GM12865 (cell line): ENCODE measurements around the gene CABCOCO1.

Experiments used
- DNase-seq: peaks from one replicate; pipeline ENCODE4 v3.0.0; 2010; ENCODE audit warnings: low read depth
- H3K4me3 ChIP-seq: 2 replicates; pipeline ENCODE4 v1.5.1; 2011; ENCODE audit warnings: mild to moderate bottlenecking, low read depth, low read length, control low read depth
- TF ChIP-seq, protein P1 (sequence below): IDR thresholded peaks from 2 replicates; pipeline ENCODE4 v1.5.1; 2011; ENCODE audit warnings: low read length, control low read depth, low read depth, inconsistent platforms; ENCODE audit not compliant: insufficient read depth; ENCODE audit errors: missing control alignments

Gene CABCOCO1

DNA sequence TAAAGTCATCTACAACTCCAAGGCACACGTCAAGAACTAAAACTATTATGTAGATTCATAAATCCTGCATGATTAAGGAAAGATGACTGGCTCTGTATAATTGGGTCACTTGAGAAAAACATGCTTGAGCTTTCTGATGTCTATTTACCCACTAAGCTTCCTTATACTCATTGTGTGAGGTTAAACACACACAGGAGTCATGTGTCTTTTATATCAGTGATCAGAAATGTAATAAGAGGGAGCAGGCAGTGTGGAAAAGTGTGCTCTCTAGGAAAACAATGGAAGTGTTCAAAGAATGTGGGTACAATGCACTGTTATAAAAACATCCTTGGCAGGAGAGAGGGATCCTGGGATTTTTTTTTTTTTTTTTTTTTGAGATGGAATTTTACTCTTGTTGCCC lies 130.2 kb downstream of the CABCOCO1 start:
- DNase-seq, result no peak
- TF ChIP-seq, protein P1, sequence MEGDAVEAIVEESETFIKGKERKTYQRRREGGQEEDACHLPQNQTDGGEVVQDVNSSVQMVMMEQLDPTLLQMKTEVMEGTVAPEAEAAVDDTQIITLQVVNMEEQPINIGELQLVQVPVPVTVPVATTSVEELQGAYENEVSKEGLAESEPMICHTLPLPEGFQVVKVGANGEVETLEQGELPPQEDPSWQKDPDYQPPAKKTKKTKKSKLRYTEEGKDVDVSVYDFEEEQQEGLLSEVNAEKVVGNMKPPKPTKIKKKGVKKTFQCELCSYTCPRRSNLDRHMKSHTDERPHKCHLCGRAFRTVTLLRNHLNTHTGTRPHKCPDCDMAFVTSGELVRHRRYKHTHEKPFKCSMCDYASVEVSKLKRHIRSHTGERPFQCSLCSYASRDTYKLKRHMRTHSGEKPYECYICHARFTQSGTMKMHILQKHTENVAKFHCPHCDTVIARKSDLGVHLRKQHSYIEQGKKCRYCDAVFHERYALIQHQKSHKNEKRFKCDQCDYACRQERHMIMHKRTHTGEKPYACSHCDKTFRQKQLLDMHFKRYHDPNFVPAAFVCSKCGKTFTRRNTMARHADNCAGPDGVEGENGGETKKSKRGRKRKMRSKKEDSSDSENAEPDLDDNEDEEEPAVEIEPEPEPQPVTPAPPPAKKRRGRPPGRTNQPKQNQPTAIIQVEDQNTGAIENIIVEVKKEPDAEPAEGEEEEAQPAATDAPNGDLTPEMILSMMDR, result no peak

DNA sequence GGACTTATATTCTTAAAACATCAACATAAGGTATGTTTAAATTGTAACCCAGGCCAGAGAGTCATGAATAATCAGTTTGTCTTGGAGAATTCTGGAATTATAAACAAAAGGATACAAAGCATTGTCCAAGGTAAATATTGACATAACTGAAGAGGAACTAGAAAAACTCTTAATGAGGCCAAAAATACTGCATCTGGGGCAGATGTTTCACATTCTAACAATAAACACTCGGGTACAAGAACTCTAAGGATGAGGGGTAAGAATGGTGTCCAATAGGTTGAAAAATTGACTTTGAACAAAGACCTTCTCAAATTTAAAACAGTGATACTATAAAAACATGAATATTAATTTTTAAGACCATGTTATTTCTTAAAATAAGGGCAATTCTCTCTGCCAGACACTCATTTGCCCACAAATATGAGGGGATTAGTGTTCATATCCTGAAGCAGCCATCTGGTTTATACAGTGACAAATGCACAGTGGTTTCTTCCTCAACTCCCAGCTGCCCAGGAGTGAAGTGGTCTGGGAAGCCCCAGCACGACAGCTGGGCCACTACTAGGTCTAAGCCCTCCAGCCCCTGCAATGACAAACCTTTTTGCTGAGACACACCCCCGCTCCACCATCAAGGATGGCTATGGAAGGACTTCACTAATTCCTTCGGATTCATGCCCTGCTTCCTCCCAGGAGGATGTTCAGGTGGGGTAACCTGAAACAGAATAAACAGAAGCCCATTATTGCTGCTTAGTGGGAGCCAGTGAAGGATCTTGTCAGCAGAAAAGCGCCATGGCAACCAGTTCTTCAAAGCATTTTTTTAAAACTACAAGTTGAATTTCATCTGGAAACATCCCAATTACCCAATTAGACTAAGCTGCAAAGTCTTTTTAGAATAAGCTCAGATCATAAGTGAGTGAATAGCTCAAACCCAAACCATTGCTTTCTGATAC lies 131.3 kb downstream of the CABCOCO1 start:
- no peak for DNase-seq
- TF ChIP-seq, protein P1, result no peak
- no peak overlapping the region for H3K4me3 ChIP-seq

More for the DNA sequence above, 130.2 kb downstream of the CABCOCO1 start:
- H3K4me3 ChIP-seq, result no peak overlapping the region

DNA sequence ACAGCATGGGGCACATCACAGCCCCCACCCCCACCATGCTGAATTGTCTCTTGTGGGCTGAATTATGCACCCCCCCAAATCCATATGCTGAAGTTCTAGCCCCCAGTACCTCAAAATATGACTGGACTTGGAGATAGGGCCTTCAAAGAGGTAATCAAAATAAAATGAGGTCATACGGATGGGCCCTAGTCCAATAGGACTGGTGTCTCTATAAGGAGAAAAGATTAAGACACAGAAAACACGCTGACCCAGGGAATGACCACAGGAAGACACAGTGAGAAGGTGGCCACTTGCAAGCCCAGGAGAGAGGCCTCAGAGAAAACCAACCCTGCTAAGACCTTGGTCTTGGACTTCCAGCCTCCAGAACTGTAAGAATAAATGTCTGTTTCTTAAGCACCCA lies 132.4 kb downstream of the CABCOCO1 start:
- TF ChIP-seq, protein P1, result no peak
- H3K4me3 ChIP-seq, result no peak overlapping the region
- no peak for DNase-seq

DNA sequence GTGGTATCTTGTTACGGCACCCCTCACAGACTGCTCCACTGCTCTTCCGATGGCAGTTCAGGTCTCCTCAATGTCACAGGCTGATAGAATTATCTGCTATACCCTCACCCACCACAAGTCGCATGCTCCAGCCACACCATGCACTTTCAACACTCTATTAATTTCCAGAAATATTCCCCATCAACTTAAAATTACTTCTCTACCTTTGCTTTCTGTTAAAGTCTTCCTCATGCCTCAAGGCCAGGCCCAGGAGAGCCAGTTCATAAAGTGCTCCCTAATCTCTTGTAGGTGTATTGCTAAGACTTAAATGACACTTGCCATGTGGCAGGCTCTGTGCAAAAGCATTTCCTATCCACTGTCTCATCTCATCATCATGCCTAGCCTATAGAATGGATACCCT lies 132.8 kb downstream of the CABCOCO1 start:
- no peak overlapping the region for H3K4me3 ChIP-seq
- no peak for DNase-seq
- TF ChIP-seq, protein P1, result peak; percentile 22

DNA sequence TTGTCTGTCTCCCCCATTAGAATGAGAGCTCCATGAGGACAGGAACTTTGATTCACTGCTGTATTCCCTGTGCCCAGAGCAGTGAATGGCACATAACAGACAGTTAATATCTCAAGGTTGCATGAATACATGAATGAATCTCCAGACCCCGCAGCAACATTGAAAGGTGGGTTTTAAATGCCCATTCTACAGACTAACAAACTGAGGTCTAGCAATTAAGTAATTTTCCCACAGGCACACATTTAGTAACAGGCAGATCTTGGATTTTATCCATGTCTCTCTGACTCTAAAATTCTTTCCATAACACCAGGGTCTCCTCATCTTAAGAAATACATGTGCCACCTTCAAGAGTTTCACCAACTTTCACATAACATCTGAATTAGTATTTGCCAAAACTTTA lies 134.1 kb downstream of the CABCOCO1 start:
- TF ChIP-seq, protein P1, result no peak
- no peak for DNase-seq
- no peak overlapping the region for H3K4me3 ChIP-seq

DNA sequence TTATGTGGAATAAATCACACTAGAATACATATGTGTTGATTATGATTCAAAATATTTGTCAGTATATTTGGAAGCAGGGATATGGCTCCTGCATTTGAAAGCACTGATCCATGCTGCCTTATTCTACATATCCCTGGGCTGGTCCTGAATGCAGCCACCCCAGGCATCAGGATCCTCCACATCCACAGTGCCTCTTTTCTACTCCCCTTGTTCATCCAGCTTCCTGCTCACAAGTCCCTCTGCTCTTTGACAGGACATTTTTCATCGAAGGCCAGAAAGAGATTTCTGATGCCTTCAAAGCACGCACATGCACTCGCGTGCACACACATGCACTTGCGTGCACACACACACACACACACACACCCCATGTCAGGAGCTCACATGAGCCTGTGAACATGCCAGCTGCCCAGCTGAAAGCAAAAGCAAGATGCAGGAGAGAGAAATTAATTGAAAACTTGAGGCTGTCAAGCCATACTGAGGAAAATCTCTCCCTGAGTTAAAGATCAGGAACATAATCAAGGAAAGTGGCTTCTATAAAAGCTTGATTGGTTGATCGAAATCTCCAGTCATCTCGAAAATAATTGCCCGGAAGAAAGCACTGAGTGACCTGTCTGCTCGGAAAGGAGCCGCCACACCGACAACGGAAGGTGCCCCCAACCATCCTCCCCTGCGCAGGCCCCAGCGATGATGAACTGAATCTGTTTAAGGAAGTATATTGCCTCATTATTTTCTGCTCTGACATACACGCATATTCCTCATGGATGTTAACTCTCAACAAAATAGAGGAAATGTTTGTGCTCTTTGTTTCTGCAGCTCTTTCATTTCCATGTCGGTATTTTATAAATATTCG lies 134.8 kb downstream of the CABCOCO1 start:
- DNase-seq, result no peak
- H3K4me3 ChIP-seq, result no peak overlapping the region
- TF ChIP-seq, protein P1, result no peak
